WERI-Rb-1 (cell line): ENCODE measurements around the gene PLEKHN1.
A peak's percentile ranks its signal among the peaks of the same experiment; 100 is the strongest.
"Not testable (repeated sequence)": the region's sequence is repeated elsewhere in the genome, so short reads cannot be mapped to it uniquely, and the experiment has no call there.

Experiments
- DNase-seq: peaks from one replicate; pipeline ENCODE4 v3.0.0-alpha.2; 2020
- H3K27ac ChIP-seq: fragments of 250-450 bp; sonication (Bioruptor Pico); 2 replicates; pipeline ENCODE4 v1.5.1; 2020; ENCODE audit warnings: mild to moderate bottlenecking, moderate library complexity
- H3K27me3 ChIP-seq: fragments of 250-450 bp; sonication (Bioruptor Pico); 2 replicates; pipeline ENCODE4 v1.5.1; 2021; ENCODE audit warnings: mild to moderate bottlenecking, low read depth, moderate library complexity; ENCODE audit not compliant: insufficient read depth, severe bottlenecking
- H3K36me3 ChIP-seq: fragments of 250-450 bp; sonication (Bioruptor Pico); 2 replicates; pipeline ENCODE4 v1.5.1; 2020; ENCODE audit warnings: mild to moderate bottlenecking, moderate library complexity
- H3K4me3 ChIP-seq: 2 replicates; pipeline ENCODE4 v1.5.1; 2011; ENCODE audit warnings: low read depth, mild to moderate bottlenecking, control low read depth, low read length
- H3K9me3 ChIP-seq: fragments of 250-450 bp; sonication (Bioruptor Pico); 2 replicates; pipeline ENCODE4 v1.5.1; 2021; ENCODE audit warnings: mild to moderate bottlenecking, moderate library complexity; ENCODE audit not compliant: severe bottlenecking
- TF ChIP-seq, protein P1 (sequence below): IDR thresholded peaks from 2 replicates; pipeline ENCODE4 v1.5.1; 2011; ENCODE audit warnings: low read depth, mild to moderate bottlenecking, control low read depth, inconsistent platforms, low read length

The PLEKHN1 gene

DNA sequence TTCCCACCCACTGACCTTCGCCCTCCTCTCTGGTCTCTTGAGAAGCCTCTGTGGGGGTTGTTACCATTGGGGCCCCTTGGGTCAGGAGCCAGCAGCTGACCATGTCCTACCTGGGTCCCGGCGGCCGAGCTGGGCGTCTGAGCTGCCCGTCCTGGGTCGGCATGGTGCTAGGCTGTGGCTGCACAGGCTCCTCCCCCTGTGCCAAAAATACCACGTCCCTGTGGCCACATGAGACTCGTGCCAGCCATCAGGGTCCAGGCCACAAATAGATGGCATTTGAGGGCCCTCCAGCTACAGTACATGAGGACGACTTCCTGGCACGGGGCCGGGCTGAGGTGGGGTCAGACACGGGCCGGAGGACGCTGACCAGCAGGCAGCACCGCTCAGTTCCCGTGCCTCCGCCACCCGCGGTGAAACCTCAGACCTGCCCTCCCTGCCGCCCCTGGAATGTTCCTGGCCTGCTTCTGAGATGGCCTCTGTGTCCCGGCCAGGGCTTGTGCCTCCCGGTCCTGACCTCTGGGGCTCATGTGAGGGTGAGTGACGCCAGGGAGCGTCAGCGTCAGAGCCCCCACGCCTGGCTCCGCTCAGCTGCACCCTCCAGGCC, 15.8 kb downstream of the PLEKHN1 start, which contains the start of gene PERM1:
Gene PERM1, minus strand, starts transcription at position 139 of the 604 bp plus-strand sequence. CDS start 1,064 bp downstream, outside the sequence.
- no peaks in the 10 kb centered on the region for H3K36me3 ChIP-seq
- no peak within 1 kb of the TSS for H3K4me3 ChIP-seq
- no peak within 1 kb of the TSS for H3K27ac ChIP-seq
- TF ChIP-seq, protein P1, sequence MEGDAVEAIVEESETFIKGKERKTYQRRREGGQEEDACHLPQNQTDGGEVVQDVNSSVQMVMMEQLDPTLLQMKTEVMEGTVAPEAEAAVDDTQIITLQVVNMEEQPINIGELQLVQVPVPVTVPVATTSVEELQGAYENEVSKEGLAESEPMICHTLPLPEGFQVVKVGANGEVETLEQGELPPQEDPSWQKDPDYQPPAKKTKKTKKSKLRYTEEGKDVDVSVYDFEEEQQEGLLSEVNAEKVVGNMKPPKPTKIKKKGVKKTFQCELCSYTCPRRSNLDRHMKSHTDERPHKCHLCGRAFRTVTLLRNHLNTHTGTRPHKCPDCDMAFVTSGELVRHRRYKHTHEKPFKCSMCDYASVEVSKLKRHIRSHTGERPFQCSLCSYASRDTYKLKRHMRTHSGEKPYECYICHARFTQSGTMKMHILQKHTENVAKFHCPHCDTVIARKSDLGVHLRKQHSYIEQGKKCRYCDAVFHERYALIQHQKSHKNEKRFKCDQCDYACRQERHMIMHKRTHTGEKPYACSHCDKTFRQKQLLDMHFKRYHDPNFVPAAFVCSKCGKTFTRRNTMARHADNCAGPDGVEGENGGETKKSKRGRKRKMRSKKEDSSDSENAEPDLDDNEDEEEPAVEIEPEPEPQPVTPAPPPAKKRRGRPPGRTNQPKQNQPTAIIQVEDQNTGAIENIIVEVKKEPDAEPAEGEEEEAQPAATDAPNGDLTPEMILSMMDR, result no peak
- H3K9me3 ChIP-seq, result no peaks in the 10 kb centered on the region
- H3K27me3 ChIP-seq, result no peaks in the 10 kb centered on the region
- no peak for DNase-seq

DNA sequence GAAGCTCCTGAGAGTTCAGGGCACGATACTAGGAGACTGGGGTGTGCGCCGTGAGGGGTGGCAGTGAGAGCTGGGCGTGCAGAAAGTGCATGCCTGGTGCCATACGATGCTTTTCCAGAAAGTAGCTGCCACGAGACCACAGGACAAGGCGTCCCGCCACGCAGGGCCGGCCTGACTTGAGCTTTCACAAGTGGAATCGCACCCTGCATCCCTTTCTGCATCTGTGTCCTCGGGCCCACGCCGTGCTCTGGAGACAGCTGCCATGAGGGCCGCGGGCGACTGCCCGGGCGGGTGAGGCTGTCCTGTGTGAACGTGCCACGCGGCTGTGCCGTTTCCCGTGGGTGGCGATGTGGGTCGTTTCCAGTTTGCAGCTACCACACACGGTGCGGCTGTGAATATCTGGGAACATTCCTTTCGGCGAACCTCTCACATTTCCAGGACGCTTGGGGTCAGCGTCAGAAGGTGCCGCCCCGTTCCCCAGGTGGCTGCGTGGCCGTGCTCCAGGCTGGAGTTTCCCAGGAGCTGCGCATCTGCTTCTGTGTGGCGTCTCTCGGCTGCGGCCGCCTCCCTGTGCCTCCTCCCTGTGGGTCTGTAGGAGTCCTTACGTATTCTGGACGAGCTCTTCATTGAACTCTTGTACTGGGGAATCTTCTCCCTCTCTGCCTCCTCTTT, 16.6 kb downstream of the PLEKHN1 start:
- DNase-seq, result no peak
- Histone ChIP-seq H3K27ac (no peak overlapping the region), H3K27me3 (no peaks in the 10 kb centered on the region), H3K4me3 (no peak overlapping the region), H3K9me3 (no peaks in the 10 kb centered on the region), H3K36me3 (no peaks in the 10 kb centered on the region)
- TF ChIP-seq, protein P1, result no peak

DNA sequence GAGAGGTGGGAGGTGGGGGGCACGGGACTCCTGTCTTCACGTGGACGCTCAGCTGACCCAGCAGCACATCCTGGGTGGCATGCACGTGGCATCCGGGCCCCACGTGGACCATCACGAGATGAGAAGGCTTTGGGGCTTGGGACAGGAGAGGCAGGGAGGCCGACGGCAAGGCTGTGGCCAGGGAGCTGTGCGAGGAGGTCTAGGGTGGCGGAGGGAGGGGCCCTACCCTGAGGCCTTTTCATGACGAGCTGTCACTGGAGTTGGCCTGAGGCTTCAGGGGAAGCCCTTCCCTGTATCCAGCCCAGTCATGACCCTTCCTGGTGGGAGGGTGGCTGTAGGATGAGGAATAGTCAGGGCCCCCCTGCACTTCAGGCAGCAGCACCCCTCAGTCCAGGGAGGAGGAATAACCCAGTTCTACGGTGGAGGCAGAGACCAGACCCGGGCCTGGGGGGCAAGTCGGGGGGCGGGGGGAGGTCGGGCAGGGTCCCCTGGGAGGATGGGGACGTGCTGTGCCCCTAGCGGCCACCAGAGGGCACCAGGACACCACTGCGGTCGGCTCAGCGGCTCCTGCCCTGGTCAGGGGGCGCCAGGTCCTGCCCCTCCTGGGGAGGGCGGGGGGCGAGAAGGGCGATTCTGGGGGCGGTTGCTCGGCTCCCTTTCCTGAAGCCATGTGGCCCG, 17.7 kb downstream of the PLEKHN1 start:
- Histone ChIP-seq H3K9me3 (no peaks in the 10 kb centered on the region), H3K4me3 (no peak overlapping the region), H3K27ac (no peak overlapping the region), H3K36me3 (no peaks in the 10 kb centered on the region), H3K27me3 (no peaks in the 10 kb centered on the region)
- TF ChIP-seq, protein P1, result peak; percentile 90
- peak; percentile 60 for DNase-seq

DNA sequence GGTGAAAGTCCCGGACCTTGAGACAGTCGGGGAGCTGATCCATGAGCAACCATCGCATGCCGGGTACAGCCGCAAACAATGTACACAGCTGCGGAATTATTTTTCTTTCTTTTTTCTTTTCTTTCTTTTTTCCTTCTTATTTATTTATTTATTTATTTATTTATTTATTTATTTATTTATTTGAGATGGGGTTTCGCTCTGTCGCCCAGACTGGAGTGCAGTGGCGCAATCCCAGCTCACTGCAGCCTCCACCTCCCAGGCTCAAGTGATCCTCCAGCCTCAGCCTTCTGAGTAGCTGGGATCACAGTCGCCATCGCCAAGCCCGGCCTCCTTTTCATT, 18.2 kb downstream of the PLEKHN1 start:
- H3K27ac ChIP-seq, result no peak overlapping the region
- no peak overlapping the region for H3K4me3 ChIP-seq
- no peaks in the 10 kb centered on the region for H3K27me3 ChIP-seq
- H3K9me3 ChIP-seq, result no peaks in the 10 kb centered on the region
- TF ChIP-seq, protein P1, result no peak
- no peak for DNase-seq
- H3K36me3 ChIP-seq, result no peaks in the 10 kb centered on the region

DNA sequence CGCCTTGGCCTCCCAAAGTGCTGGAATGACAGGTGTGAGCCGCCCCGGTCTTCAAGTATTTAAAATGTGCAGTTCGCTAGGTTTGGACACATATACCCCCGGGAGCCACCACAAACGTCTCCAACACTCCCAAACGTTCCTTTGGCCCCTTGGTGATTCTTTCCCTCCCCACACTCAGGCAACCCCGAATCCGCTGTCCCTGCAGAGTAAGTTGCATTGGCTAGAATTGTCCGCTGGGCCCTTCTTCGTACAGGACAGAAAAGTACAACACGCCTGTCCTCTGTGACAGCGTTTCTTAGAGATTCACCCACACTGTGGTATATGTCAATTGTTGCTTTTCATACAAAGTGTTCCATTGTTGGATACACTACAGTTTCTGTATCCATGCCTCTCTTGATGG, 18.8 kb downstream of the PLEKHN1 start:
- Histone ChIP-seq H3K27me3 (no peaks in the 10 kb centered on the region), H3K9me3 (no peaks in the 10 kb centered on the region), H3K27ac (no peak overlapping the region), H3K4me3 (no peak overlapping the region), H3K36me3 (no peaks in the 10 kb centered on the region)
- no peak for DNase-seq
- TF ChIP-seq, protein P1, result no peak

DNA sequence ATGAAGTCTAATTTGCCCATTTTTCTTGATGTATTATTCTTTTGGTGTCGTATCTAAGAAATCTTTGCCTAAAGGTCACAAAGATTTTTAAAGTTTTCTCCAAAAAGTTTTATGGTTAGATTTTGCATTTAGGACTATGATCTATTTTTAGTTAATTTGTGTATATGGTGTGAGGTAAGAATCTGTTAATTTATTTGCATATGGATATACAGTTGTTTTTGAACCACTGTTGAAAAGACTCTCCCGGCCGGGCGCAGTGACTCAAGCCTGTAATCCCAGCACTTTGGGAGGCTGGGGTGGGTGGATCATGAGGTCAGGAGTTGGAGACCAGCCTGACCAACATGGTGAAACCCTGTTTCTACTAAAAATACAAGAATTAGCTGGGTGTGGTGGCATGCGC, 21.8 kb downstream of the PLEKHN1 start:
- H3K4me3 ChIP-seq, DNase-seq, H3K27me3 ChIP-seq: not testable (repeated sequence)

DNA sequence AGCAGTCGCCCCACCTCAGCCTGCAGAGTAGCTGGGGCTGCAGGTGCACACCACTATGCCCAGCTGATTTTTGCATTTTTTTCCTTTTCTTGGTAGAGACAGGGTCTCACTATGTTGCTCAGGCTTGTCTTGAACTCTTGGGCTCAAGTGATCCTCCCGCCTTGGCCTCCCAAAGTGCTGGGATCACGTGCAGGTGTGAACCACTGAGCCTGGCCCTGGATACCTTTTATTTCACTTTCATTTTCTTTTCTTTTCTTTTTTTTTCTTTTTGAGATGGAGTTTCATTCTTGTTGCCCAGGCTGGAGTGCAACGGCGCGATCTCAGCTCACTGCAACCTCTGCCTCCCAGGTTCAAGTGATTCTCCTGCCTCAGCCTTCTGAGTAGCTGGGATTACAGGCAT, 25.0 kb downstream of the PLEKHN1 start:
- H3K27ac ChIP-seq, H3K4me3 ChIP-seq, DNase-seq, H3K36me3 ChIP-seq, H3K27me3 ChIP-seq, H3K9me3 ChIP-seq: not testable (repeated sequence)

More for the DNA sequence above, 21.8 kb downstream of the PLEKHN1 start:
- H3K9me3 ChIP-seq, H3K36me3 ChIP-seq, H3K27ac ChIP-seq: not testable (repeated sequence)
